HT-29 (cell line): Measurements from ENCODE around the gene HOXB8. TPM values are rescaled to one million over a fixed set of nuclear protein-coding genes. Genes with fewer than 3 reads are reported as not detected.
A peak's percentile ranks its signal among the peaks of the same experiment; 100 is the strongest.

Source experiments
- DNase-seq: peaks from one replicate; pipeline ENCODE4 v3.0.0-alpha.2; 2015; ENCODE audit warnings: low spot score
- total RNA-seq: library from RNA; depleted of rRNA; stranded (reverse); fragments of >200 nt; shearing (Covaris generic); gene quantifications from 2 replicates; pipeline ENCODE4 v1.2.3, GENCODE V29; 2014

HOXB8 gene
- total RNA-seq, 1 experiment from 2014 or later, result 51.0 TPM

- DNase-seq, result no peak
Observed at GRCh38 chr17:48586355-48587258, 28.5 kb downstream of the HOXB8 start.

- no peak for DNase-seq
Observed at GRCh38 chr17:48584223-48584741, 30.8 kb downstream of the HOXB8 start.

GRCh38 chr17:48583708-48584222 is 31.3 kb downstream of the HOXB8 start:
- DNase-seq, result peak; percentile 65

- DNase-seq, result peak; percentile 64
Observed at GRCh38 chr17:48582750-48583069, 32.4 kb downstream of the HOXB8 start.

- DNase-seq, result peak; percentile 67
Observed at GRCh38 chr17:48579760-48580554, 35.1 kb downstream of the HOXB8 start.

GRCh38 chr17:48579471-48579759 is 35.7 kb downstream of the HOXB8 start:
- DNase-seq, result no peak

GRCh38 chr17:48578616-48579470 is 36.2 kb downstream of the HOXB8 start:
- DNase-seq, result peak; percentile 70

- DNase-seq, result peak; percentile 72
Observed at GRCh38 chr17:48577946-48578615, 37.0 kb downstream of the HOXB8 start, which contains the start of gene HOXB4. Gene HOXB4 (minus strand): TSS chr17:48578350. CDS start chr17:48578319, 31 bp downstream.

- no peak for DNase-seq
Observed at GRCh38 chr17:48577330-48577945, 37.7 kb downstream of the HOXB8 start.

- DNase-seq, result no peak
Observed at GRCh38 chr17:48576479-48577309, 38.4 kb downstream of the HOXB8 start.

- DNase-seq, result no peak
Observed at GRCh38 chr17:48575673-48576478, 39.2 kb downstream of the HOXB8 start.

- DNase-seq, result no peak
Observed at GRCh38 chr17:48575066-48575582, 40.0 kb downstream of the HOXB8 start.

GRCh38 chr17:48574505-48575065 is 40.5 kb downstream of the HOXB8 start:
- no peak for DNase-seq

- DNase-seq, result peak; percentile 64
Observed at GRCh38 chr17:48571826-48572417, 43.2 kb downstream of the HOXB8 start.

- peak; percentile 82 for DNase-seq
Observed at GRCh38 chr17:48571024-48571818, 43.9 kb downstream of the HOXB8 start.

- peak; percentile 64 for DNase-seq
Observed at GRCh38 chr17:48570325-48571023, 44.6 kb downstream of the HOXB8 start.
